H1 (cell line): ENCODE data around the gene POLR1B. TPM values are rescaled to one million over a fixed set of nuclear protein-coding genes. Genes with fewer than 3 reads are reported as not detected.

ENCODE experiments used
- HDAC2 ChIP-seq, 2 experiments: fragments of 300-600 bp in 1 of 2; sonication (generic) in 1 of 2; IDR thresholded peaks; 2 replicates each; pipeline ENCODE4 v1.6.1; 2011 to 2012; ENCODE audit warnings: low read depth in 2 of 2, low read length in 2 of 2, mild to moderate bottlenecking in 2 of 2, moderate library complexity in 2 of 2, borderline replicate concordance in 1 of 2, inconsistent platforms in 1 of 2
- POU5F1 ChIP-seq: IDR thresholded peaks from 2 replicates; pipeline ENCODE4 v1.6.1; 2011; ENCODE audit warnings: low read depth, mild to moderate bottlenecking, low read length, moderate library complexity
- RBBP5 ChIP-seq: IDR thresholded peaks from 2 replicates; pipeline ENCODE4 v1.7.1; 2012; ENCODE audit warnings: low read depth, mild to moderate bottlenecking, inconsistent platforms, low read length, moderate library complexity, borderline replicate concordance
- polyA plus RNA-seq, 7 experiments: library from polyadenylated mRNA; depleted of rRNA in 3 of 7; stranded (reverse) in 5 of 7; unstranded in 2 of 7; fragments of >200 nt in 5 of 7; fragments of 200-250 nt in 2 of 7; gene quantifications; 1 replicate in 5 of 7; 2 replicates in 1 of 7; 4 replicates in 1 of 7; pipeline versions ENCODE4 v1.2.1 to v1.2.3, GENCODE V29; 2011 to 2013; ENCODE audit warnings: missing spikeins in 2 of 7, mixed read lengths in 2 of 7
- total RNA-seq: library from RNA; stranded (reverse); fragmentation: NEBNext Ultra II Directional; extraction: Animal tissue kit (Norgen Biotek cat#: 25700); gene quantifications from 2 replicates; pipeline ENCODE4 v1.2.1, GENCODE V29; 2021

Gene POLR1B
- total and polyA plus RNA-seq, 2 of the 8 experiments (the other 6 are each of a cell fraction or from before 2014, with no cell fraction given): 24.3 to 69.4 TPM

DNA sequence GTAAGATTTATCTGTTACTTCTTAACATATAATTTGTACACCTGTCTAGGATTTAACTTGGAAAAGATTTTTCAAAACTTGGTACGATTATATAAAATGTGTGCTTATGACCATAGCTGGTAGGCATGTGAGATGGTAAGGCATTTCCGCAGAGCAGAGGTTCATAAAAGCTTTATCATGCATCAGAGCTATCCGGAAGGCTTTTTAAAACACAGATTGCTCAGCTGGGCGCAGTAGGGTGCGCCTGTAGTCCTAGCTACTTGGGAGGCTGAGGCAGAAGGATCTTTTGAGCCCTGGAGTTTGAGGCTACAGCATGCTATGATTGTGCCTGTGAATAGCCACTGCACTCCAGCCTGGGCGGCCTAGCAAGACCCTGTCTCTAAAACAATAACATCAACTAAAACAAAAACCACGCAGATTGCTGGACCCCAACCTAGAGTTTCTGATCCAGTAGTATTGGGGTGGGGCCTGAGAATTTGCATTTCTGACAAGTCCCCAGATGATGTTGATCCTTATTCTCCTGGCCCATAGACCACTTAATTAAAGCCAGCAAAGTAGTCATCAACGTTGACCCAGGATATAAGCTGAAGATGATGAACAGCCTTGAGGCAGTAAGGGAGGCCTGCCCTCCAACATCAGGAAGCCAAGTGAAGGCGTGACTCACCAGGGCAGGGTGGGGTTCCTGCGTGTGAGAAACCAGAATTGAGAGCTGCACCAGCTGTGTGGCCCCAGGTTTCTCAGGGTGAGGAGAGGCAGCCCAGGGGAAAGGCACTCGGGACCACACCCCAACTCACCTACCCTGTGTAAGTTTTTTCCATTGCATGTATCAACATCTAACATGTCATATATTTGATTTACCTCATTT lies 81.9 kb downstream of the POLR1B start (continued):
- no peak for TF ChIP-seq POU5F1
- TF ChIP-seq HDAC2 (IDR thresholded peaks at IDR 0.05; ENCODE audit: borderline replicate concordance in 1 of 2, low read depth in 2 of 2, low read length in 2 of 2): no peak
- TF ChIP-seq RBBP5: no peak
- TF ChIP-seq, all 59 proteins: peak for 0
